Fibroblast of skin of right biceps (primary cell): Measurements from ENCODE around the gene MBOAT2.
A peak's percentile ranks its signal among the peaks of the same experiment; 100 is the strongest.

Experiments
- DNase-seq: peaks from one replicate; pipeline ENCODE4 v3.0.0-alpha.2; 2013

Gene MBOAT2

GRCh38 chr2:8893474-8893873 is 110.0 kb downstream of the MBOAT2 start:
- DNase-seq: no peak

- no peak for DNase-seq
Observed at GRCh38 chr2:8892111-8892510, 111.4 kb downstream of the MBOAT2 start.

- no peak for DNase-seq
Observed at GRCh38 chr2:8889978-8890377, 113.5 kb downstream of the MBOAT2 start.

GRCh38 chr2:8888963-8889362 is 114.5 kb downstream of the MBOAT2 start:
- no peak for DNase-seq

- no peak for DNase-seq
Observed at GRCh38 chr2:8886876-8887275, 116.6 kb downstream of the MBOAT2 start.

- no peak for DNase-seq
Observed at GRCh38 chr2:8886202-8886518, 117.3 kb downstream of the MBOAT2 start.

- DNase-seq: no peak
Observed at GRCh38 chr2:8885449-8886201, 117.9 kb downstream of the MBOAT2 start.

- no peak for DNase-seq
Observed at GRCh38 chr2:8884812-8885211, 118.7 kb downstream of the MBOAT2 start.

- DNase-seq: peak; percentile 19
Observed at GRCh38 chr2:8882094-8882493, 121.4 kb downstream of the MBOAT2 start.

- DNase-seq: no peak
Observed at GRCh38 chr2:8877894-8878293, 125.6 kb downstream of the MBOAT2 start.

- no peak for DNase-seq
Observed at GRCh38 chr2:8877332-8877731, 126.2 kb downstream of the MBOAT2 start.

GRCh38 chr2:8876628-8877027 is 126.9 kb downstream of the MBOAT2 start:
- no peak for DNase-seq

- peak; percentile 64 for DNase-seq
Observed at GRCh38 chr2:8872821-8873432, 130.6 kb downstream of the MBOAT2 start.

GRCh38 chr2:8870441-8870840 is 133.0 kb downstream of the MBOAT2 start:
- DNase-seq: no peak

- no peak for DNase-seq
Observed at GRCh38 chr2:8867363-8867762, 136.1 kb downstream of the MBOAT2 start.

GRCh38 chr2:8863331-8863953 is 140.0 kb downstream of the MBOAT2 start:
- DNase-seq: no peak

- no peak for DNase-seq
Observed at GRCh38 chr2:8862230-8862629, 141.3 kb downstream of the MBOAT2 start.

GRCh38 chr2:8861797-8862196 is 141.7 kb downstream of the MBOAT2 start:
- DNase-seq: no peak

GRCh38 chr2:8860239-8860638 is 143.2 kb downstream of the MBOAT2 start:
- no peak for DNase-seq

- DNase-seq: no peak
Observed at GRCh38 chr2:8858910-8859309, 144.6 kb downstream of the MBOAT2 start.

GRCh38 chr2:8858264-8858663 is 145.2 kb downstream of the MBOAT2 start:
- no peak for DNase-seq

GRCh38 chr2:8857709-8858108 is 145.8 kb downstream of the MBOAT2 start:
- no peak for DNase-seq

GRCh38 chr2:8856176-8856575 is 147.3 kb downstream of the MBOAT2 start:
- no peak for DNase-seq

- DNase-seq: no peak
Observed at GRCh38 chr2:8855010-8855409, 148.5 kb downstream of the MBOAT2 start.

- DNase-seq: no peak
Observed at GRCh38 chr2:8853426-8853825, 150.1 kb downstream of the MBOAT2 start.
